Measurements from ENCODE around the gene ATP6V1B1.

Gene ATP6V1B1

GRCh38 chr2:70930371-70931329 is 5.0 kb upstream of the ATP6V1B1 start:
- Histone ChIP-seq H3K4me3 (ENCODE audit: low read depth, low read length) (no peak overlapping the region), H3K36me3 (ENCODE audit: control insufficient read depth, insufficient read depth, low read length) (no peaks in the 10 kb centered on the region), H3K9me3 (ENCODE audit: control insufficient read depth, insufficient read depth, low read length) (no peaks in the 10 kb centered on the region), H3K27me3 (ENCODE audit: control insufficient read depth, insufficient read depth, low read length) (peaks cover 12% of the 10 kb centered on the region; the same call in 1 of the 2 replicates), H3K4me1 (ENCODE audit: control insufficient read depth, insufficient read depth, low read length) (peaks cover 4% of the 10 kb centered on the region; the same call in 1 of the 2 replicates), H3K9ac (ENCODE audit: low read depth, low read length) (no peak overlapping the region), H3K27ac (ENCODE audit: low read depth, low read length) (no peak overlapping the region)

GRCh38 chr2:70931376-70932000 is 4.2 kb upstream of the ATP6V1B1 start:
- Histone ChIP-seq H3K9me3 (ENCODE audit: control insufficient read depth, insufficient read depth, low read length) (no peaks in the 10 kb centered on the region), H3K4me3 (ENCODE audit: low read depth, low read length) (no peak overlapping the region), H3K27ac (ENCODE audit: low read depth, low read length) (no peak overlapping the region), H3K27me3 (ENCODE audit: control insufficient read depth, insufficient read depth, low read length) (peaks cover 16% of the 10 kb centered on the region), H3K4me1 (ENCODE audit: control insufficient read depth, insufficient read depth, low read length) (peaks cover 7% of the 10 kb centered on the region; the same call in 1 of the 2 replicates), H3K9ac (ENCODE audit: low read depth, low read length) (no peak overlapping the region), H3K36me3 (ENCODE audit: control insufficient read depth, insufficient read depth, low read length) (no peaks in the 10 kb centered on the region)

- peaks cover 10% of the 10 kb centered on the region; the same call in 1 of the 2 replicates for H3K4me1 ChIP-seq (ENCODE audit: control insufficient read depth, insufficient read depth, low read length)
- no peak overlapping the region for H3K9ac ChIP-seq (ENCODE audit: low read depth, low read length)
- H3K9me3 ChIP-seq (ENCODE audit: control insufficient read depth, insufficient read depth, low read length): no peaks in the 10 kb centered on the region
Observed at GRCh38 chr2:70932631-70933230, 3.0 kb upstream of the ATP6V1B1 start.

GRCh38 chr2:70934981-70935380 is 719 bp upstream of the ATP6V1B1 start:
- Histone ChIP-seq H3K27ac (ENCODE audit: low read depth, low read length) (no peak overlapping the region), H3K4me1 (ENCODE audit: control insufficient read depth, insufficient read depth, low read length) (peaks cover 28% of the 10 kb centered on the region), H3K4me3 (ENCODE audit: low read depth, low read length) (no peak overlapping the region), H3K36me3 (ENCODE audit: control insufficient read depth, insufficient read depth, low read length) (no peaks in the 10 kb centered on the region), H3K9ac (ENCODE audit: low read depth, low read length) (no peak overlapping the region), H3K27me3 (ENCODE audit: control insufficient read depth, insufficient read depth, low read length) (peaks cover 50% of the 10 kb centered on the region), H3K9me3 (ENCODE audit: control insufficient read depth, insufficient read depth, low read length) (no peaks in the 10 kb centered on the region)

More at GRCh38 chr2:70932631-70933230, 3.0 kb upstream of the ATP6V1B1 start:
- Histone ChIP-seq H3K4me3 (ENCODE audit: low read depth, low read length) (no peak overlapping the region), H3K27me3 (ENCODE audit: control insufficient read depth, insufficient read depth, low read length) (peaks cover 27% of the 10 kb centered on the region), H3K36me3 (ENCODE audit: control insufficient read depth, insufficient read depth, low read length) (no peaks in the 10 kb centered on the region), H3K27ac (ENCODE audit: low read depth, low read length) (no peak overlapping the region)

- Histone ChIP-seq H3K4me3 (ENCODE audit: low read depth, low read length) (no peak overlapping the region), H3K9me3 (ENCODE audit: control insufficient read depth, insufficient read depth, low read length) (no peaks in the 10 kb centered on the region), H3K9ac (ENCODE audit: low read depth, low read length) (no peak overlapping the region), H3K36me3 (ENCODE audit: control insufficient read depth, insufficient read depth, low read length) (no peaks in the 10 kb centered on the region), H3K27me3 (ENCODE audit: control insufficient read depth, insufficient read depth, low read length) (peaks cover 62% of the 10 kb centered on the region), H3K27ac (ENCODE audit: low read depth, low read length) (no peak overlapping the region), H3K4me1 (ENCODE audit: control insufficient read depth, insufficient read depth, low read length) (peaks cover 28% of the 10 kb centered on the region)
Observed at GRCh38 chr2:70936165-70936978, 672 bp downstream of the ATP6V1B1 start.

- H3K27me3 ChIP-seq (ENCODE audit: control insufficient read depth, insufficient read depth, low read length): peaks cover 67% of the 10 kb centered on the region
- H3K9ac ChIP-seq (ENCODE audit: low read depth, low read length): no peak overlapping the region
- H3K36me3 ChIP-seq (ENCODE audit: control insufficient read depth, insufficient read depth, low read length): no peaks in the 10 kb centered on the region
- H3K4me3 ChIP-seq (ENCODE audit: low read depth, low read length): no peak overlapping the region
- H3K9me3 ChIP-seq (ENCODE audit: control insufficient read depth, insufficient read depth, low read length): no peaks in the 10 kb centered on the region
- H3K27ac ChIP-seq (ENCODE audit: low read depth, low read length): no peak overlapping the region
- peaks cover 28% of the 10 kb centered on the region for H3K4me1 ChIP-seq (ENCODE audit: control insufficient read depth, insufficient read depth, low read length)
Observed at GRCh38 chr2:70936979-70937811, 1.5 kb downstream of the ATP6V1B1 start.

- Histone ChIP-seq H3K4me1 (ENCODE audit: control insufficient read depth, insufficient read depth, low read length) (peaks cover 32% of the 10 kb centered on the region), H3K9ac (ENCODE audit: low read depth, low read length) (no peak overlapping the region), H3K9me3 (ENCODE audit: control insufficient read depth, insufficient read depth, low read length) (no peaks in the 10 kb centered on the region), H3K27ac (ENCODE audit: low read depth, low read length) (no peak overlapping the region), H3K27me3 (ENCODE audit: control insufficient read depth, insufficient read depth, low read length) (peaks cover 75% of the 10 kb centered on the region), H3K36me3 (ENCODE audit: control insufficient read depth, insufficient read depth, low read length) (no peaks in the 10 kb centered on the region), H3K4me3 (ENCODE audit: low read depth, low read length) (no peak overlapping the region)
Observed at GRCh38 chr2:70937866-70938585, 2.3 kb downstream of the ATP6V1B1 start.

GRCh38 chr2:70938586-70938950 is 2.9 kb downstream of the ATP6V1B1 start:
- H3K36me3 ChIP-seq (ENCODE audit: control insufficient read depth, insufficient read depth, low read length): no peaks in the 10 kb centered on the region
- no peak overlapping the region for H3K9ac ChIP-seq (ENCODE audit: low read depth, low read length)
- peaks cover 80% of the 10 kb centered on the region for H3K27me3 ChIP-seq (ENCODE audit: control insufficient read depth, insufficient read depth, low read length)
- H3K4me3 ChIP-seq (ENCODE audit: low read depth, low read length): peak overlapping the region; percentile 45
- peaks cover 35% of the 10 kb centered on the region for H3K4me1 ChIP-seq (ENCODE audit: control insufficient read depth, insufficient read depth, low read length)
- H3K9me3 ChIP-seq (ENCODE audit: control insufficient read depth, insufficient read depth, low read length): no peaks in the 10 kb centered on the region
- no peak overlapping the region for H3K27ac ChIP-seq (ENCODE audit: low read depth, low read length)

GRCh38 chr2:70939001-70939838 is 3.5 kb downstream of the ATP6V1B1 start:
- Histone ChIP-seq H3K4me1 (ENCODE audit: control insufficient read depth, insufficient read depth, low read length) (peaks cover 35% of the 10 kb centered on the region), H3K36me3 (ENCODE audit: control insufficient read depth, insufficient read depth, low read length) (no peaks in the 10 kb centered on the region), H3K9ac (ENCODE audit: low read depth, low read length) (no peak overlapping the region), H3K27ac (ENCODE audit: low read depth, low read length) (no peak overlapping the region), H3K27me3 (ENCODE audit: control insufficient read depth, insufficient read depth, low read length) (peaks cover 86% of the 10 kb centered on the region), H3K9me3 (ENCODE audit: control insufficient read depth, insufficient read depth, low read length) (no peaks in the 10 kb centered on the region), H3K4me3 (ENCODE audit: low read depth, low read length) (peak overlapping the region; percentile 45)

Measured in HUES48 (cell line).